GM18867 (cell line): ENCODE data around the gene FRY.
"Not testable (repeated sequence)": the region's sequence is repeated elsewhere in the genome, so short reads cannot be mapped to it uniquely, and the experiment has no call there.

Source experiments
- ATAC-seq: cut with Tn5 transposase; IDR thresholded peaks from one replicate; pipeline ENCODE4 v1.9.1; 2021; ENCODE audit warnings: mild to moderate bottlenecking, moderate library complexity; ENCODE audit not compliant: unreplicated experiment

Gene FRY

GRCh38 chr13:32040052-32040642, 8.6 kb downstream of the FRY start:
- no peak for ATAC-seq

GRCh38 chr13:32040689-32041088, 9.1 kb downstream of the FRY start:
- ATAC-seq = no peak

- peak; percentile 72 for ATAC-seq
These were observed 9.9 kb downstream of the FRY start for GRCh38 chr13:32041429-32041828.

- ATAC-seq = no peak
These were observed 11.0 kb downstream of the FRY start for GRCh38 chr13:32042551-32042950.

- ATAC-seq = no peak
These were observed 12.9 kb downstream of the FRY start for GRCh38 chr13:32044446-32044845.

GRCh38 chr13:32045537-32045936, 14.0 kb downstream of the FRY start:
- no peak for ATAC-seq

- no peak for ATAC-seq
These were observed 14.6 kb downstream of the FRY start for GRCh38 chr13:32045982-32046785.

- ATAC-seq = no peak
These were observed 15.5 kb downstream of the FRY start for GRCh38 chr13:32047088-32047487.

GRCh38 chr13:32047793-32048192, 16.2 kb downstream of the FRY start:
- ATAC-seq = peak; percentile 64

GRCh38 chr13:32048816-32049215, 17.2 kb downstream of the FRY start:
- ATAC-seq = no peak

GRCh38 chr13:32051156-32051555, 19.6 kb downstream of the FRY start:
- ATAC-seq = no peak

GRCh38 chr13:32056316-32056715, 24.7 kb downstream of the FRY start:
- ATAC-seq = no peak

GRCh38 chr13:32057325-32057724, 25.8 kb downstream of the FRY start:
- ATAC-seq = not testable (repeated sequence)

- no peak for ATAC-seq
These were observed 28.0 kb downstream of the FRY start for GRCh38 chr13:32059511-32059984.

- no peak for ATAC-seq
These were observed 28.9 kb downstream of the FRY start for GRCh38 chr13:32060401-32060878.

GRCh38 chr13:32063619-32064233, 32.2 kb downstream of the FRY start:
- ATAC-seq = no peak

GRCh38 chr13:32067149-32067961, 35.8 kb downstream of the FRY start:
- ATAC-seq = no peak

- ATAC-seq = no peak
These were observed 36.7 kb downstream of the FRY start for GRCh38 chr13:32068255-32068654.

- ATAC-seq = no peak
These were observed 41.7 kb downstream of the FRY start for GRCh38 chr13:32073180-32073864.

GRCh38 chr13:32075170-32075851, 43.7 kb downstream of the FRY start:
- ATAC-seq = no peak
